ENCODE measurements around the gene ESYT3. TPM values are rescaled to one million over a fixed set of nuclear protein-coding genes. Genes with fewer than 3 reads are reported as not detected.
"Not testable (repeated sequence)": the region's sequence is repeated elsewhere in the genome, so short reads cannot be mapped to it uniquely, and the experiment has no call there.

The ESYT3 gene
- total RNA-seq, 6 experiments from 2014 or later: 0.05 to 0.09 TPM; not detected in 4

DNA sequence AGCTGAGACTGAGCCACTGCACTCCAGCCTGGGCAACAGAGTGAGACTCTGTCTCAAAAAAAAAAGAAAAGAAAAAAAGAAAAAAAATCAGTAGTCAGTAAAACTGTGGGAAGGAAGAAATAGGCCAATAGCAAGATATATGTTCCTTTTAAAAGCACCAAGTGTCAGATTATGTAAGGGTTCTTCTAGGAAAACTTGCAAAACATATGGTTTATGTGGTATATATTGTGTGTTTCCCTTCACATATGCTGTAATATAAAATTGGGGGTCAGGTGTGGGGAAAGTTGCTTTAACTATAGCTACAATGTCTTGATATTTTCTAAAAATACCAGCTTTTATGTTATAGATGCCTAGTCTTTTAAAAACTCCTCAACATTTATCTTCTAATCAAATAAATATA is 64.6 kb downstream of the ESYT3 start:
- Mint-ChIP-seq H3K36me3 (ENCODE audit: low read depth) (peaks cover 7% of the 10 kb centered on the region), H3K4me1 (ENCODE audit: low read depth) (peaks cover 40% of the 10 kb centered on the region), H3K27ac (no peak overlapping the region), H3K4me3 (no peak overlapping the region), H3K27me3 (ENCODE audit: insufficient read depth) (no peaks in the 10 kb centered on the region; the same call in 1 of the 2 replicates), H3K9me3 (no peaks in the 10 kb centered on the region)
- TF ChIP-seq, protein P1, sequence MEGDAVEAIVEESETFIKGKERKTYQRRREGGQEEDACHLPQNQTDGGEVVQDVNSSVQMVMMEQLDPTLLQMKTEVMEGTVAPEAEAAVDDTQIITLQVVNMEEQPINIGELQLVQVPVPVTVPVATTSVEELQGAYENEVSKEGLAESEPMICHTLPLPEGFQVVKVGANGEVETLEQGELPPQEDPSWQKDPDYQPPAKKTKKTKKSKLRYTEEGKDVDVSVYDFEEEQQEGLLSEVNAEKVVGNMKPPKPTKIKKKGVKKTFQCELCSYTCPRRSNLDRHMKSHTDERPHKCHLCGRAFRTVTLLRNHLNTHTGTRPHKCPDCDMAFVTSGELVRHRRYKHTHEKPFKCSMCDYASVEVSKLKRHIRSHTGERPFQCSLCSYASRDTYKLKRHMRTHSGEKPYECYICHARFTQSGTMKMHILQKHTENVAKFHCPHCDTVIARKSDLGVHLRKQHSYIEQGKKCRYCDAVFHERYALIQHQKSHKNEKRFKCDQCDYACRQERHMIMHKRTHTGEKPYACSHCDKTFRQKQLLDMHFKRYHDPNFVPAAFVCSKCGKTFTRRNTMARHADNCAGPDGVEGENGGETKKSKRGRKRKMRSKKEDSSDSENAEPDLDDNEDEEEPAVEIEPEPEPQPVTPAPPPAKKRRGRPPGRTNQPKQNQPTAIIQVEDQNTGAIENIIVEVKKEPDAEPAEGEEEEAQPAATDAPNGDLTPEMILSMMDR (IDR thresholded peaks at IDR 0.05): no peak
- DNase-seq: no peak

DNA sequence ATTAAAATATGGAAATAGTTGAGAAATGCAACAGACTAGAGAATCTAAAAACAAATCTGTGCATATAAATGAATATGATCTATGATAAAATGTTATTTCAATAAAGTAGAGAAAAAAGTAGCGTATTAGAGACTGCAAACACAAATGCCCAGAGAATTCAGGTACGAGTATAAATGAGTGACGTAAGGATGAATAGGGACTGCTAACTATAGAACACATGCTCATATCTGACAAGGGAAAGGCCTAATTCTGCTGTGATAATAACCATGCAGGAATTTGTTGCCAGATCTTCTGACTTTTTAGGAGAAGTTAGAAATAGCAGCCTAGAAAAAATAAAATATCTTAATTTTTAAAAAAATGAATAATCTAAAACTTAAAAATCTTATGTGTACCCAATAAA is 73.1 kb downstream of the ESYT3 start:
- no peaks in the 10 kb centered on the region for H3K36me3 Mint-ChIP-seq (ENCODE audit: low read depth)
- TF ChIP-seq, protein P1 (IDR thresholded peaks at IDR 0.05): no peak
- H3K4me3 Mint-ChIP-seq: no peak overlapping the region

DNA sequence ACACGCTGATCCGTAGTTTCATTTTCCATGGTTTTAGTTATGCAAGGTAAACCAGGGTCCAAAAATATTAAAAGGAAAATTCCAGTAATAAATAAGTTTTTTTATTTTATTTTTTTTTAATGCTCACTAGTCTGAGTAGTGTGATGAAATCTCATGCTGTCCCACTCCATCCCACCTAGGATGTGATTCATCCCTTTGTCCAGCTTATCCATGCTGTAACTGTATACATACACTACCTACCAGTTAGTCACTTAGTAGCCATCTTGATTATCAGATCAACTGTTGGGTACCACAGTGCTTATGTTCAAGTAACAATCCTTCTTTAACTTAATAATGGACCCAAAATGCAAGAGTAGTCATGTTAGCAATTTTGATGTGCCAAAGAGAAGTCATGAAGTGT is 75.2 kb downstream of the ESYT3 start:
- H3K36me3 Mint-ChIP-seq (ENCODE audit: low read depth): no peaks in the 10 kb centered on the region
- H3K27ac Mint-ChIP-seq: no peak overlapping the region; the same call in 1 of the 2 replicates
- no peaks in the 10 kb centered on the region for H3K9me3 Mint-ChIP-seq
- no peak overlapping the region for H3K4me3 Mint-ChIP-seq
- TF ChIP-seq, protein P1 (IDR thresholded peaks at IDR 0.05): no peak
- peaks cover 22% of the 10 kb centered on the region for H3K4me1 Mint-ChIP-seq (ENCODE audit: low read depth)
- no peak for DNase-seq
- H3K27me3 Mint-ChIP-seq (ENCODE audit: insufficient read depth): no peaks in the 10 kb centered on the region; the same call in 1 of the 2 replicates

More for the DNA sequence above, 73.1 kb downstream of the ESYT3 start:
- Mint-ChIP-seq H3K27ac (no peak overlapping the region), H3K4me1 (ENCODE audit: low read depth) (peaks cover 22% of the 10 kb centered on the region), H3K27me3 (ENCODE audit: insufficient read depth) (no peaks in the 10 kb centered on the region; the same call in 1 of the 2 replicates), H3K9me3 (no peaks in the 10 kb centered on the region)
- no peak for DNase-seq

DNA sequence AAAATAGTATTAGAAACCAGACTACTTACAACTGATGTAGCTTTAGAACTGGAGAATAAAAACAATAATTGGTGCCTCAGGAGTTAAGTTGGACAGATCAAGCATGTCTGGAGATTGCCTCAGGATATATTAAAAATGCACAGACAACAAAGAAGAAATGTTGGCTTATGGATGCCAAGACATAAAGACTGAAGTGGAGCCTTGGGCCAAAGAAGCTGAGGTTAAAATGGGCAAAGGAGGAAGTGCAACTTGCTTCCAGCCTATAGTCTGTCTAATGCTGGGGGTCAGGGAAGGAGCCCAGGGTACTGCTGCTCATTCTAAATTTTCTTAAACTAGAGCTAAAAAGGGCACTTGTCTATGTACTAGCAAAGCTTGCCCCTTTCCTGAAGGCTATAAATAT is 77.5 kb downstream of the ESYT3 start:
- H3K27ac Mint-ChIP-seq: no peak overlapping the region
- DNase-seq: no peak
- H3K9me3 Mint-ChIP-seq: no peaks in the 10 kb centered on the region
- H3K36me3 Mint-ChIP-seq (ENCODE audit: low read depth): no peaks in the 10 kb centered on the region; the same call in 1 of the 2 replicates
- no peak overlapping the region for H3K4me3 Mint-ChIP-seq
- no peaks in the 10 kb centered on the region; the same call in 1 of the 2 replicates for H3K27me3 Mint-ChIP-seq (ENCODE audit: insufficient read depth)
- H3K4me1 Mint-ChIP-seq (ENCODE audit: low read depth): peaks cover 22% of the 10 kb centered on the region
- TF ChIP-seq, protein P1 (IDR thresholded peaks at IDR 0.05): no peak

DNA sequence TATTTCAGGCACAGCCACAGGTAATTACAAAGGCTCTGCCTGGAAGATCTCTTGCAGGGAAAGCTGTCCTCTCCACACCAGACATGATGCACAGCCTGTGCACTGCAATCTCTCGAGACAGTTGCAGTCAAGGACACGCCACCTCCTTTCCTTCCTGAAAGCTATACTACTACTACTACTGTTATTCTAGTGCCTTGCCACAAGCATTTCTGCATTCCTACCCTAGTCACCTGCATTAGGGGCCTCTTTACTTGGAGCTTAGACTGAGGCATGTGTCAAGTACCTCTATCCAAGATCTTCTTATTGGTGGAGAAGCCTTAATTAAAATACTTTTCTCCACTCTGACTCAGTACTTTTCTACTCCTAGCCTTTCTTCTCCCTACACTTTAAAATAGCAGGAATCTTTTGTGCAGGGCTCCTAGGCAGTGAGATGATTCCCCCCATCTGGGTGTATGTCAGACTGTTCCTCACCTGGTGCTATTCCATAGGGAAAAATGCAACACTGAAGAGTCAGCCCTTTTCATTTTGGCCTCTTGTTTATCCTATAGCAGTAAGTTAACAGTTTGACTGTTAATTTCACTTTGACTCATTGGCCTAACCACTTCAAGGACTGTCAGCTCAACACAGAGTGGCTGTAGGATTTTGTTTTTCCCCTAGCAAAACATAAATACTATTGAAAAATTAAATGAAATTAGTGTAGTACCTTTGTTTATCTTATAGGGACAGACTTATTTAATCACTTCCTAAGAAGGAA is 78.9 kb downstream of the ESYT3 start:
- no peak for DNase-seq
- H3K27me3 Mint-ChIP-seq (ENCODE audit: insufficient read depth): no peaks in the 10 kb centered on the region; the same call in 1 of the 2 replicates
- TF ChIP-seq, protein P1 (IDR thresholded peaks at IDR 0.05): no peak
- H3K27ac Mint-ChIP-seq: no peak overlapping the region
- H3K36me3 Mint-ChIP-seq (ENCODE audit: low read depth): peaks cover under 1% of the 10 kb centered on the region; the same call in 1 of the 2 replicates
- no peaks in the 10 kb centered on the region for H3K9me3 Mint-ChIP-seq
- peaks cover 22% of the 10 kb centered on the region for H3K4me1 Mint-ChIP-seq (ENCODE audit: low read depth)
- H3K4me3 Mint-ChIP-seq: no peak overlapping the region

DNA sequence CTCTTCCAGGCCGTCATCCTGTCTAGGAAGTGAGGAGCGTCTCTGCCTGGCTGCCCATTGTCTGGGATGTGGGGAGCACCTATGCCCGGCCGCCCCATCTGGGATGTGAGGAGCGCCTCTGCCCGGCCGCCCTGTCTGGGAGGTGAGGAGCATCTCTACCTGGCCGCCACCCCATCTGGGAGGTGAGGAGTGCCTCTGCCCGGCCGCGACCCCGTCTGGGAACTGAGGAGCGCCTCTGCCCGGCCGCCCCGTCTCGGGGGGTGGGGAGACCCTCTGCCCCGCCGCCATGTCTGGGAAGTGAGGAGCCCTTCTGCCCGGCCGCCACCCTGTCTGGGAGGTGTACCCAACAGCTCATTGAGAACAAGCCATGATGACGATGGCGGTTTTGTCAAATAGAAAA is 87.0 kb downstream of the ESYT3 start:
- not testable (repeated sequence) for H3K9me3 Mint-ChIP-seq; H3K4me1 Mint-ChIP-seq (ENCODE audit: low read depth); DNase-seq; H3K27ac Mint-ChIP-seq; H3K4me3 Mint-ChIP-seq; H3K27me3 Mint-ChIP-seq (ENCODE audit: insufficient read depth)
- H3K36me3 Mint-ChIP-seq (ENCODE audit: low read depth): peaks cover 24% of the 10 kb centered on the region

All from HFFc6 (cell line).